Measurements from ENCODE around the gene KRTAP24-1. TPM values are rescaled to one million over a fixed set of nuclear protein-coding genes. Genes with fewer than 3 reads are reported as not detected.

Gene KRTAP24-1
- total RNA-seq (2014; rRNA removed; shearing (Covaris generic)) = not detected in 2 replicates

GRCh38 chr21:30282850-30283249, at the start of gene KRTAP24-1:
TSS of gene KRTAP24-1 (minus strand) at chr21:30282950. CDS start at chr21:30282932, 18 bp downstream.
- DNase-seq (ENCODE audit: low spot score) = no peak

- DNase-seq (ENCODE audit: low spot score) = peak; percentile 6
Observed at GRCh38 chr21:30329203-30329875, 46.6 kb upstream of the KRTAP24-1 start.

- DNase-seq (ENCODE audit: low spot score) = no peak
Observed at GRCh38 chr21:30326390-30326789, 43.6 kb upstream of the KRTAP24-1 start.

GRCh38 chr21:30320215-30320614, 37.5 kb upstream of the KRTAP24-1 start, which contains the start of gene KRTAP26-1:
TSS of gene KRTAP26-1 (minus strand) at chr21:30320315. CDS start at chr21:30320035, 280 bp downstream.
- DNase-seq (ENCODE audit: low spot score) = no peak

GRCh38 chr21:30315701-30316100, 33.0 kb upstream of the KRTAP24-1 start:
- DNase-seq (ENCODE audit: low spot score) = no peak

GRCh38 chr21:30306884-30307283, 24.1 kb upstream of the KRTAP24-1 start:
- no peak for DNase-seq (ENCODE audit: low spot score)

- DNase-seq (ENCODE audit: low spot score) = no peak
Observed at GRCh38 chr21:30305136-30305535, 22.4 kb upstream of the KRTAP24-1 start.

GRCh38 chr21:30289215-30289614, 6.5 kb upstream of the KRTAP24-1 start, which contains the start of gene KRTAP25-1:
TSS of gene KRTAP25-1 (minus strand) at chr21:30289514. CDS start at chr21:30289490, 24 bp downstream.
- DNase-seq (ENCODE audit: low spot score) = no peak

GRCh38 chr21:30271611-30272010, 11.1 kb downstream of the KRTAP24-1 start:
- no peak for DNase-seq (ENCODE audit: low spot score)

- no peak for DNase-seq (ENCODE audit: low spot score)
Observed at GRCh38 chr21:30271156-30271555, 11.6 kb downstream of the KRTAP24-1 start.

- DNase-seq (ENCODE audit: low spot score) = no peak
Observed at GRCh38 chr21:30269803-30270530, 12.8 kb downstream of the KRTAP24-1 start.

GRCh38 chr21:30268608-30269197, 14.0 kb downstream of the KRTAP24-1 start:
- peak; percentile 46 for DNase-seq (ENCODE audit: low spot score)

GRCh38 chr21:30257773-30258172, 25.0 kb downstream of the KRTAP24-1 start:
- peak; percentile 29 for DNase-seq (ENCODE audit: low spot score)

GRCh38 chr21:30256100-30256499, 26.6 kb downstream of the KRTAP24-1 start:
- DNase-seq (ENCODE audit: low spot score) = no peak

- no peak for DNase-seq (ENCODE audit: low spot score)
Observed at GRCh38 chr21:30255679-30256078, 27.1 kb downstream of the KRTAP24-1 start.

- no peak for DNase-seq (ENCODE audit: low spot score)
Observed at GRCh38 chr21:30251781-30252180, 31.0 kb downstream of the KRTAP24-1 start.

GRCh38 chr21:30249936-30250335, 32.8 kb downstream of the KRTAP24-1 start:
- DNase-seq (ENCODE audit: low spot score) = no peak

GRCh38 chr21:30248844-30249243, 33.9 kb downstream of the KRTAP24-1 start:
- DNase-seq (ENCODE audit: low spot score) = no peak

- DNase-seq (ENCODE audit: low spot score) = no peak
Observed at GRCh38 chr21:30245061-30245460, 37.7 kb downstream of the KRTAP24-1 start.

GRCh38 chr21:30243691-30244090, 39.1 kb downstream of the KRTAP24-1 start:
- no peak for DNase-seq (ENCODE audit: low spot score)

GRCh38 chr21:30240661-30241060, 42.1 kb downstream of the KRTAP24-1 start:
- no peak for DNase-seq (ENCODE audit: low spot score)

- DNase-seq (ENCODE audit: low spot score) = no peak
Observed at GRCh38 chr21:30238168-30238567, 44.6 kb downstream of the KRTAP24-1 start.

- DNase-seq (ENCODE audit: low spot score) = no peak
Observed at GRCh38 chr21:30234643-30235042, 48.1 kb downstream of the KRTAP24-1 start.
